GM23338 (cell line): ENCODE data around the gene SLC25A29. TPM values are rescaled to one million over a fixed set of nuclear protein-coding genes. Genes with fewer than 3 reads are reported as not detected.

Experiments
- ATAC-seq: fragments of 200-7000 bp; cut with Tn5 transposase; 3 replicates; pipeline ENCODE4 v1.9.1; 2020
- DNase-seq: peaks from one replicate; pipeline ENCODE4 v3.0.0-alpha.2; 2015; ENCODE audit warnings: low spot score
- H2AFZ ChIP-seq: fragments of 200-600 bp; sonication (generic); 2 replicates; pipeline ENCODE4 v1.8.0; 2016; ENCODE audit warnings: antibody characterized with exemption, mild to moderate bottlenecking, moderate library complexity
- H3F3A ChIP-seq: fragments of 200-600 bp; sonication (generic); replicated peaks from 2 replicates; pipeline ENCODE4 v1.8.0; 2017; ENCODE audit warnings: antibody characterized with exemption, mixed run types, low read depth
- H3K27ac ChIP-seq: fragments of 200-600 bp; sonication (generic); 2 replicates; pipeline ENCODE4 v1.6.1; 2016; ENCODE audit warnings: low read depth
- H3K27me3 ChIP-seq: fragments of 200-600 bp; sonication (generic); 2 replicates; pipeline ENCODE4 v1.8.0; 2016; ENCODE audit warnings: mild to moderate bottlenecking, mixed run types, moderate library complexity; ENCODE audit not compliant: insufficient read depth
- H3K36me3 ChIP-seq: fragments of 200-600 bp; sonication (generic); 2 replicates; pipeline ENCODE4 v1.8.0; 2016; ENCODE audit warnings: mild to moderate bottlenecking; ENCODE audit not compliant: insufficient read depth
- H3K4me1 ChIP-seq: fragments of 200-600 bp; sonication (generic); 2 replicates; pipeline ENCODE4 v1.8.0; 2016; ENCODE audit warnings: mild to moderate bottlenecking, moderate library complexity; ENCODE audit not compliant: insufficient read depth
- H3K4me2 ChIP-seq: fragments of 200-600 bp; sonication (generic); 2 replicates; pipeline ENCODE4 v1.7.1; 2017; ENCODE audit warnings: mixed run types
- H3K4me3 ChIP-seq: fragments of 200-600 bp; sonication (generic); 2 replicates; pipeline ENCODE4 v1.6.1; 2016; ENCODE audit warnings: mixed run types
- H3K79me2 ChIP-seq: fragments of 200-600 bp; sonication (generic); replicated peaks from 2 replicates; pipeline ENCODE4 v1.8.0; 2017; ENCODE audit warnings: mild to moderate bottlenecking; ENCODE audit not compliant: insufficient read depth
- H3K9me2 ChIP-seq: fragments of 200-600 bp; sonication (generic); 2 replicates; pipeline ENCODE4 v1.8.0; 2017; ENCODE audit not compliant: insufficient read depth
- H4K20me1 ChIP-seq: fragments of 200-600 bp; sonication (generic); replicated peaks from 2 replicates; pipeline ENCODE4 v1.8.0; 2017; ENCODE audit warnings: mild to moderate bottlenecking; ENCODE audit not compliant: insufficient read depth
- H3K27ac Mint-ChIP-seq: 2 replicates; pipeline ENCODE4 v1.8.0; 2020; ENCODE audit warnings: inconsistent platforms, mild to moderate bottlenecking, moderate library complexity, mixed read lengths
- H3K27me3 Mint-ChIP-seq: 3 replicates; pipeline ENCODE4 v1.8.0; 2022; ENCODE audit warnings: low read depth, mild to moderate bottlenecking, moderate library complexity, mixed read lengths, inconsistent platforms; ENCODE audit not compliant: insufficient read depth, poor library complexity
- H3K36me3 Mint-ChIP-seq: 3 replicates; pipeline ENCODE4 v1.8.0; 2021; ENCODE audit warnings: low read depth, mild to moderate bottlenecking, inconsistent platforms, moderate library complexity, mixed read lengths
- H3K4me1 Mint-ChIP-seq: 3 replicates; pipeline ENCODE4 v1.8.0; 2020; ENCODE audit warnings: mild to moderate bottlenecking, inconsistent platforms, mixed read lengths
- H3K4me3 Mint-ChIP-seq: 3 replicates; pipeline ENCODE4 v1.8.0; 2021; ENCODE audit warnings: moderate library complexity, mild to moderate bottlenecking, inconsistent platforms, mixed read lengths
- H3K9me3 Mint-ChIP-seq: 3 replicates; pipeline ENCODE4 v1.8.0; 2020; ENCODE audit warnings: moderate library complexity, mild to moderate bottlenecking, inconsistent platforms, mixed read lengths
- CREB1 ChIP-seq: fragments of 250-450 bp; sonication (Bioruptor Pico); IDR thresholded peaks from 2 replicates; pipeline ENCODE4 v1.5.0; 2020; ENCODE audit warnings: low read depth, mild to moderate bottlenecking, moderate library complexity
- CTCF ChIP-seq, 2 experiments: fragments of 200-600 bp in 1 of 2; sonication (generic) in 1 of 2; conservative IDR thresholded peaks; 2 replicates each; pipeline versions ENCODE4 v1.5.1 to v1.6.1; 2016 to 2017; ENCODE audit warnings: antibody characterized with exemption in 2 of 2, low read depth in 2 of 2, mild to moderate bottlenecking in 2 of 2, moderate library complexity in 1 of 2
- ETS1 ChIP-seq: IDR thresholded peaks from 2 replicates; pipeline ENCODE4 v1.6.1; 2016; ENCODE audit warnings: antibody characterized with exemption
- EZH2 ChIP-seq: fragments of 200-600 bp; sonication (generic); IDR thresholded peaks from one replicate; pipeline ENCODE4 v1.8.0; 2017; ENCODE audit warnings: antibody characterized with exemption, mild to moderate bottlenecking, low read depth; ENCODE audit not compliant: unreplicated experiment
- EZH2phosphoT487 ChIP-seq: fragments of 200-600 bp; sonication (generic); IDR thresholded peaks from one replicate; pipeline ENCODE4 v1.8.1; 2018; ENCODE audit warnings: antibody characterized with exemption; ENCODE audit not compliant: unreplicated experiment
- JUNB ChIP-seq: IDR thresholded peaks from one replicate; pipeline ENCODE4 v1.6.1; 2016; ENCODE audit warnings: antibody characterized with exemption; ENCODE audit not compliant: unreplicated experiment
- NANOG ChIP-seq: IDR thresholded peaks from 2 replicates; pipeline ENCODE4 v1.6.1; 2016; ENCODE audit warnings: antibody characterized with exemption, borderline replicate concordance
- POLR2AphosphoS5 ChIP-seq: IDR thresholded peaks from 2 replicates; pipeline ENCODE4 v1.6.1; 2016; ENCODE audit warnings: antibody characterized with exemption, low read depth
- REST ChIP-seq: IDR thresholded peaks from one replicate; pipeline ENCODE4 v1.6.1; 2018; ENCODE audit warnings: antibody characterized with exemption; ENCODE audit not compliant: unreplicated experiment
- STAT1 ChIP-seq: IDR thresholded peaks from one replicate; pipeline ENCODE4 v1.6.1; 2016; ENCODE audit warnings: antibody characterized with exemption; ENCODE audit not compliant: unreplicated experiment
- ZNF114 ChIP-seq: fragments of 250-450 bp; sonication (Bioruptor Pico); IDR thresholded peaks from 2 replicates; pipeline ENCODE4 v1.5.0; 2020; ENCODE audit warnings: mild to moderate bottlenecking, moderate library complexity
- ZNF331 ChIP-seq: fragments of 250-450 bp; sonication (Bioruptor Pico); IDR thresholded peaks from 2 replicates; pipeline ENCODE4 v1.5.0; 2020; ENCODE audit warnings: low read depth, mild to moderate bottlenecking, moderate library complexity
- ZNF462 ChIP-seq: fragments of 250-450 bp; sonication (Bioruptor Pico); IDR thresholded peaks from 2 replicates; pipeline ENCODE4 v1.5.0; 2020; ENCODE audit warnings: mild to moderate bottlenecking, moderate library complexity
- polyA plus RNA-seq: library from polyadenylated mRNA; unstranded; fragments of >200 nt; fragmentation: Nextera tagmentation; extraction: Ambion mirVana; gene quantifications from 2 replicates; pipeline ENCODE4 v1.2.1, GENCODE V29; 2016
- total RNA-seq: library from RNA; depleted of rRNA; stranded (reverse); fragments of >200 nt; shearing (Covaris generic); gene quantifications from 2 replicates; pipeline ENCODE4 v1.2.3, GENCODE V29; 2014

The SLC25A29 gene
- total and polyA plus RNA-seq, 2 experiments from 2014 or later: 65.6 to 206 TPM

- no peaks in the 10 kb centered on the region; the same call in 2 of the 3 replicates for H3K36me3 Mint-ChIP-seq
- ATAC-seq (no peak), DNase-seq (no peak)
- Histone ChIP-seq H3F3A (no peaks in the 10 kb centered on the region; the same call in 1 of the 2 replicates), H3K36me3 (no peaks in the 10 kb centered on the region), H3K4me2 (no peak overlapping the region), H3K9me2 (no peaks in the 10 kb centered on the region), H3K4me3 (no peak overlapping the region), H4K20me1 (no peaks in the 10 kb centered on the region), H2AFZ (no peak overlapping the region), H3K79me2 (no peaks in the 10 kb centered on the region), H3K4me1 (no peaks in the 10 kb centered on the region), H3K27me3 (no peaks in the 10 kb centered on the region), H3K27ac (no peak overlapping the region)
- H3K27ac Mint-ChIP-seq: no peak overlapping the region
- H3K4me1 Mint-ChIP-seq: peaks cover 3% of the 10 kb centered on the region; the same call in 2 of the 3 replicates
- H3K9me3 Mint-ChIP-seq: no peaks in the 10 kb centered on the region
- no peak overlapping the region for H3K4me3 Mint-ChIP-seq
- peaks cover 14% of the 10 kb centered on the region for H3K27me3 Mint-ChIP-seq
- TF ChIP-seq EZH2phosphoT487 (no peak), STAT1 (no peak), CREB1 (CRISPR knock-in tag) (no peak), REST (no peak), ZNF114 (CRISPR knock-in tag) (no peak), ZNF462 (CRISPR knock-in tag) (no peak), NANOG (no peak), ETS1 (no peak), JUNB (no peak), EZH2 (no peak), POLR2AphosphoS5 (no peak), ZNF331 (CRISPR knock-in tag) (no peak), CTCF (conservative IDR thresholded peaks at IDR 0.05; ENCODE audit: low read depth in 2 of 2) (no peak)
Measured at GRCh38 chr14:100320157-100320856, 14.1 kb upstream of the SLC25A29 start.
